HepG2 (cell line): ENCODE results near the gene NEUROD1. TPM values are rescaled to one million over a fixed set of nuclear protein-coding genes. Genes with fewer than 3 reads are reported as not detected.

ENCODE experiments used
- ATAC-seq: fragments of 200-7000 bp; cut with Tn5 transposase; 3 replicates; pipeline ENCODE4 v1.9.1; 2020; ENCODE audit warnings: mild to moderate bottlenecking, moderate library complexity
- BruUV-seq: library from RNA; stranded (reverse); fragments of 400-500 nt; replicated peaks from 2 replicates; lab custom pipeline; 2021; lab: Mats Ljungman, UMichigan
- CTCF ChIA-PET: fragments of 300-600 bp; formaldehyde crosslinking; extraction: SDS; loops from one replicate; lab custom pipeline; 2021; ENCODE audit warnings: low total read pairs, inconsistent platforms, low intra/inter-chr PET ratio; lab: Yijun Ruan, JAX
- POLR2A ChIA-PET: fragments of 350-600 bp; sonication (Branson Sonifier 250); formaldehyde crosslinking; loops from one replicate; lab custom pipeline; 2020; ENCODE audit warnings: antibody characterized with exemption, inconsistent platforms; lab: Yijun Ruan, JAX
- DNase-seq: peaks from one replicate; pipeline ENCODE4 v3.0.0-alpha.2; 2015; ENCODE audit warnings: low spot score
- FAIRE-seq: peaks from 3 replicates; lab custom pipeline; 2011; peaks lifted over from hg19 to GRCh38; lab: Jason Lieb, UNC
- H2AFZ ChIP-seq: one replicate; pipeline ENCODE4 v1.6.1; 2011; ENCODE audit warnings: low read length, inconsistent platforms
- H3K27ac ChIP-seq: fragments of 300-600 bp; 3 replicates; pipeline ENCODE4 v1.8.0; 2011; ENCODE audit warnings: mixed run types, mild to moderate bottlenecking, mixed read lengths, low read length, inconsistent platforms; ENCODE audit not compliant: insufficient read depth; ENCODE audit errors: extremely low read length
- H3K27me3 ChIP-seq, 2 experiments: fragments of 200-600 bp in 1 of 2; 2 replicates in 1 of 2; 3 replicates in 1 of 2; pipeline versions ENCODE4 v1.6.0 to v1.8.0; 2011; ENCODE audit warnings: low read length in 2 of 2, mild to moderate bottlenecking in 2 of 2, moderate library complexity in 2 of 2, inconsistent platforms in 1 of 2; ENCODE audit not compliant: insufficient read depth in 2 of 2, control insufficient read depth in 1 of 2
- H3K36me3 ChIP-seq, 2 experiments: fragments of 200-600 bp in 1 of 2; replicated peaks in 1 of 2; 2 replicates in 1 of 2; 3 replicates in 1 of 2; pipeline versions ENCODE4 v1.5.1 to v1.8.0; 2011; ENCODE audit warnings: low read length in 2 of 2, inconsistent platforms in 1 of 2; ENCODE audit not compliant: insufficient read depth in 2 of 2, control insufficient read depth in 1 of 2
- H3K4me1 ChIP-seq: 2 replicates; pipeline ENCODE4 v1.5.1; 2012; ENCODE audit warnings: low read length, inconsistent platforms; ENCODE audit not compliant: insufficient read depth
- H3K4me2 ChIP-seq: 2 replicates; pipeline ENCODE4 v1.6.0; 2011; ENCODE audit warnings: low read depth, low read length, inconsistent platforms
- H3K4me3 ChIP-seq, 3 experiments: fragments of 200-600 bp in 1 of 3; sonication (generic), shearing (Covaris generic) in 1 of 3; replicated peaks in 1 of 3; 2 replicates each; pipeline ENCODE4 v1.5.1; 2011 to 2016; ENCODE audit warnings: low read length in 3 of 3, inconsistent platforms in 2 of 3, low read depth in 2 of 3, mild to moderate bottlenecking in 2 of 3, control low read depth in 1 of 3, mixed read lengths in 1 of 3; ENCODE audit not compliant: insufficient read depth in 1 of 3
- H3K79me2 ChIP-seq: one replicate; pipeline ENCODE4 v1.6.1; 2011; ENCODE audit warnings: low read length, inconsistent platforms; ENCODE audit not compliant: insufficient read depth
- H3K9ac ChIP-seq: 2 replicates; pipeline ENCODE4 v1.6.0; 2011; ENCODE audit warnings: mild to moderate bottlenecking, low read depth, low read length, inconsistent platforms; ENCODE audit not compliant: insufficient read depth
- H3K9me3 ChIP-seq: 2 replicates; pipeline ENCODE4 v1.5.1; 2012; ENCODE audit warnings: mild to moderate bottlenecking, low read length
- H4K20me1 ChIP-seq: 2 replicates; pipeline ENCODE4 v1.6.0; 2011; ENCODE audit warnings: inconsistent platforms, mild to moderate bottlenecking, low read length, moderate library complexity; ENCODE audit not compliant: insufficient read depth
- HHEX ChIP-seq: IDR thresholded peaks from 2 replicates; pipeline ENCODE4 v1.6.1; 2016; ENCODE audit warnings: control low read depth
- NR3C1 ChIP-seq: sonication (generic); formaldehyde crosslinking; IDR thresholded peaks from 2 replicates; pipeline ENCODE4 v1.4.0; 2020; ENCODE audit warnings: missing genetic modification reagents
- PAWR ChIP-seq: sonication (generic); formaldehyde crosslinking; IDR thresholded peaks from 2 replicates; pipeline ENCODE4 v1.4.0; 2020; ENCODE audit warnings: missing genetic modification reagents, mild to moderate bottlenecking, borderline replicate concordance
- SP140L ChIP-seq: sonication (generic); formaldehyde crosslinking; IDR thresholded peaks from 2 replicates; pipeline ENCODE4 v1.4.0; 2020; ENCODE audit warnings: missing genetic modification reagents, borderline replicate concordance
- ZNF274 ChIP-seq: sonication (generic); formaldehyde crosslinking; IDR thresholded peaks from 2 replicates; pipeline ENCODE4 v1.5.1; 2020; ENCODE audit warnings: mild to moderate bottlenecking, missing genetic modification reagents
- ZNF737 ChIP-seq: sonication (generic); formaldehyde crosslinking; IDR thresholded peaks from 2 replicates; pipeline ENCODE4 v1.5.0; 2020; ENCODE audit warnings: missing genetic modification reagents, mild to moderate bottlenecking, borderline replicate concordance
- ZSCAN21 ChIP-seq: sonication (generic); formaldehyde crosslinking; IDR thresholded peaks from 2 replicates; pipeline ENCODE4 v1.8.0; 2022; ENCODE audit warnings: mild to moderate bottlenecking, missing genetic modification reagents, moderate library complexity, borderline replicate concordance
- WGBS: methylation state at CpG from one replicate; pipeline ENCODE4 v1.1.6; 2017; ENCODE audit warnings: low lambda C conversion rate; 5-methylcytosine and 5-hydroxymethylcytosine counted together
- in situ Hi-C: cut with HindIII; loops from 2 replicates; pipeline ENCODE4 v1.10.0; 2017; ENCODE audit warnings: low pct_unique_long_range_greater_than_20kb; ENCODE audit not compliant: extremely low pct_ligation_motif_present
- intact Hi-C: fragments of 100-400 bp; cut with micrococcal nuclease; formaldehyde crosslinking; loops from one replicate; pipeline ENCODE4 v1.10.0; 2022; ENCODE audit not compliant: unreplicated experiment
- polyA plus RNA-seq, 8 experiments: library from polyadenylated mRNA; depleted of rRNA in 3 of 8; stranded (reverse) in 7 of 8; unstranded in 1 of 8; fragments of >200 nt; fragmentation: Illumina TruSeq in 4 of 8; extraction: Trizol in 4 of 8; gene quantifications; 2 replicates each; pipeline versions ENCODE4 v1.2.1 to v1.2.3, GENCODE V29; 2011 to 2016; ENCODE audit warnings: low read depth in 4 of 8, missing spikeins in 1 of 8, mixed read lengths in 1 of 8; ENCODE audit not compliant: insufficient read depth in 1 of 8
- total RNA-seq, 5 experiments: library from RNA; depleted of rRNA; stranded (reverse); fragments of >200 nt; fragmentation: Illumina TruSeq; extraction: Trizol; gene quantifications; 2 replicates each; pipeline ENCODE4 v1.2.3, GENCODE V29; 2016; ENCODE audit warnings: low read depth in 1 of 5
- TF ChIP-seq, protein P1 (sequence below): sonication (generic); formaldehyde crosslinking; IDR thresholded peaks from 2 replicates; pipeline ENCODE4 v1.9.0; 2021; ENCODE audit warnings: missing genetic modification reagents, mild to moderate bottlenecking, borderline replicate concordance

NEUROD1 gene
- total and polyA plus RNA-seq, 2 of the 13 experiments (the other 11 are each of a cell fraction or from before 2014, with no cell fraction given) = not detected

GRCh38 chr2:181682026-181682789 is 1.9 kb upstream of the NEUROD1 start:
- Histone ChIP-seq H2AFZ (no peak overlapping the region), H3K4me3 (no peak overlapping the region), H3K36me3 (no peaks in the 10 kb centered on the region), H3K4me1 (no peaks in the 10 kb centered on the region), H3K4me2 (no peak overlapping the region), H3K27me3 (peaks cover 9 to 54% of the 10 kb centered on the region in 2 experiments), H3K9ac (no peak overlapping the region), H3K79me2 (no peaks in the 10 kb centered on the region), H4K20me1 (no peaks in the 10 kb centered on the region; the same call in 1 of the 2 replicates), H3K9me3 (no peaks in the 10 kb centered on the region), H3K27ac (no peak overlapping the region)
- in situ Hi-C loops = no loop called here
- DNase-seq (no peak), ATAC-seq (no peak)
- intact Hi-C loops = no loop called here
- BruUV-seq = no TSS peak
- CTCF ChIA-PET = no interaction called here
- POLR2A ChIA-PET = no interaction called here
- WGBS = 40% methylated on average over 23 of the region's 24 CpGs
- TF ChIP-seq ZNF274 (CRISPR knock-in tag) (no peak), ZNF737 (CRISPR knock-in tag) (no peak), HHEX (no peak), ZSCAN21 (CRISPR knock-in tag) (no peak), SP140L (CRISPR knock-in tag) (no peak), PAWR (CRISPR knock-in tag) (no peak), NR3C1 (CRISPR knock-in tag) (no peak)
- TF ChIP-seq, protein P1, sequence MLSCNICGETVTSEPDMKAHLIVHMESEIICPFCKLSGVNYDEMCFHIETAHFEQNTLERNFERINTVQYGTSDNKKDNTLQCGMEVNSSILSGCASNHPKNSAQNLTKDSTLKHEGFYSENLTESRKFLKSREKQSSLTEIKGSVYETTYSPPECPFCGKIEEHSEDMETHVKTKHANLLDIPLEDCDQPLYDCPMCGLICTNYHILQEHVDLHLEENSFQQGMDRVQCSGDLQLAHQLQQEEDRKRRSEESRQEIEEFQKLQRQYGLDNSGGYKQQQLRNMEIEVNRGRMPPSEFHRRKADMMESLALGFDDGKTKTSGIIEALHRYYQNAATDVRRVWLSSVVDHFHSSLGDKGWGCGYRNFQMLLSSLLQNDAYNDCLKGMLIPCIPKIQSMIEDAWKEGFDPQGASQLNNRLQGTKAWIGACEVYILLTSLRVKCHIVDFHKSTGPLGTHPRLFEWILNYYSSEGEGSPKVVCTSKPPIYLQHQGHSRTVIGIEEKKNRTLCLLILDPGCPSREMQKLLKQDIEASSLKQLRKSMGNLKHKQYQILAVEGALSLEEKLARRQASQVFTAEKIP (CRISPR knock-in tag) = no peak
- TF ChIP-seq, all 625 proteins: peak for 0
- FAIRE-seq = no peak
